ENCODE data around the gene TP53I3. TPM values are rescaled to one million over a fixed set of nuclear protein-coding genes. Genes with fewer than 3 reads are reported as not detected.

The TP53I3 gene
- total RNA-seq, 1 donor from 2014 or later = 67.8 TPM

GRCh38 chr2:24075915-24076848, 8.5 kb downstream of the TP53I3 start, which contains the start of gene SF3B6:
TSS of gene SF3B6 (minus strand) at chr2:24076326. CDS start at chr2:24076229, 97 bp downstream.
- peaks cover 20% of the 10 kb centered on the region for H3K4me1 Mint-ChIP-seq (ENCODE audit: low read depth)
- peak within 1 kb of the TSS; percentile 98 for H3K4me3 Mint-ChIP-seq (ENCODE audit: low read depth)
- no peaks in the 10 kb centered on the region for H3K27me3 Mint-ChIP-seq
- TF ChIP-seq CTCF (IDR thresholded peaks at IDR 0.05; ENCODE audit: unreplicated experiment) = no peak
- H3K27ac Mint-ChIP-seq = peak within 1 kb of the TSS; percentile 97
- peak; percentile 100 for DNase-seq (ENCODE audit: low spot score, unreplicated experiment)
- H3K36me3 Mint-ChIP-seq (ENCODE audit: insufficient read depth) = peaks cover 18% of the 10 kb centered on the region
- no peaks in the 10 kb centered on the region for H3K9me3 Mint-ChIP-seq (ENCODE audit: low read depth)

- DNase-seq (ENCODE audit: low spot score, unreplicated experiment) = no peak
- H3K9me3 Mint-ChIP-seq (ENCODE audit: low read depth) = no peaks in the 10 kb centered on the region
- H3K27me3 Mint-ChIP-seq = no peaks in the 10 kb centered on the region
- peak overlapping the region; percentile 98 for H3K4me3 Mint-ChIP-seq (ENCODE audit: low read depth)
- H3K4me1 Mint-ChIP-seq (ENCODE audit: low read depth) = peaks cover 20% of the 10 kb centered on the region
- TF ChIP-seq CTCF (IDR thresholded peaks at IDR 0.05; ENCODE audit: unreplicated experiment) = no peak
- H3K27ac Mint-ChIP-seq = peak overlapping the region; percentile 97
- peaks cover 14% of the 10 kb centered on the region for H3K36me3 Mint-ChIP-seq (ENCODE audit: insufficient read depth)
These were observed 9.4 kb downstream of the TP53I3 start for GRCh38 chr2:24075259-24075658.

- H3K27ac Mint-ChIP-seq = no peak overlapping the region
- no peak overlapping the region for H3K4me3 Mint-ChIP-seq (ENCODE audit: low read depth)
- no peaks in the 10 kb centered on the region for H3K9me3 Mint-ChIP-seq (ENCODE audit: low read depth)
- no peaks in the 10 kb centered on the region for H3K27me3 Mint-ChIP-seq
- no peak for DNase-seq (ENCODE audit: low spot score, unreplicated experiment)
- peaks cover 10% of the 10 kb centered on the region for H3K36me3 Mint-ChIP-seq (ENCODE audit: insufficient read depth)
- peaks cover 20% of the 10 kb centered on the region for H3K4me1 Mint-ChIP-seq (ENCODE audit: low read depth)
- TF ChIP-seq CTCF (IDR thresholded peaks at IDR 0.05; ENCODE audit: unreplicated experiment) = no peak
These were observed 10.8 kb downstream of the TP53I3 start for GRCh38 chr2:24073816-24074215.

GRCh38 chr2:24072259-24072658, 12.4 kb downstream of the TP53I3 start:
- peaks cover 15% of the 10 kb centered on the region for H3K36me3 Mint-ChIP-seq (ENCODE audit: insufficient read depth)
- no peaks in the 10 kb centered on the region for H3K9me3 Mint-ChIP-seq (ENCODE audit: low read depth)
- TF ChIP-seq CTCF (IDR thresholded peaks at IDR 0.05; ENCODE audit: unreplicated experiment) = no peak
- H3K4me1 Mint-ChIP-seq (ENCODE audit: low read depth) = peaks cover 12% of the 10 kb centered on the region
- H3K27me3 Mint-ChIP-seq = no peaks in the 10 kb centered on the region
- no peak overlapping the region for H3K27ac Mint-ChIP-seq
- DNase-seq (ENCODE audit: low spot score, unreplicated experiment) = no peak
- H3K4me3 Mint-ChIP-seq (ENCODE audit: low read depth) = no peak overlapping the region

- H3K27ac Mint-ChIP-seq = no peak overlapping the region
- TF ChIP-seq CTCF (IDR thresholded peaks at IDR 0.05; ENCODE audit: unreplicated experiment) = no peak
- H3K36me3 Mint-ChIP-seq (ENCODE audit: insufficient read depth) = peaks cover 12% of the 10 kb centered on the region
- H3K4me3 Mint-ChIP-seq (ENCODE audit: low read depth) = no peak overlapping the region
- no peaks in the 10 kb centered on the region for H3K4me1 Mint-ChIP-seq (ENCODE audit: low read depth)
- no peaks in the 10 kb centered on the region for H3K9me3 Mint-ChIP-seq (ENCODE audit: low read depth)
- DNase-seq (ENCODE audit: low spot score, unreplicated experiment) = no peak
- no peaks in the 10 kb centered on the region for H3K27me3 Mint-ChIP-seq
These were observed 19.3 kb downstream of the TP53I3 start for GRCh38 chr2:24065341-24065740.
